HCT116 (cell line): ENCODE measurements around the gene NET1. TPM values are rescaled to one million over a fixed set of nuclear protein-coding genes. Genes with fewer than 3 reads are reported as not detected.

Experiments used
- ATAC-seq: fragments of 200-7000 bp; cut with Tn5 transposase; 2 replicates; pipeline ENCODE4 v1.9.1; 2020; ENCODE audit warnings: mild to moderate bottlenecking, moderate library complexity
- BruUV-seq: library from RNA; stranded (reverse); fragments of 400-500 nt; replicated peaks from 2 replicates; lab custom pipeline; 2021; lab: Mats Ljungman, UMichigan
- CTCF ChIA-PET: fragments of 300-600 bp; sonication (Branson Sonifier 250); formaldehyde crosslinking; loops from one replicate; lab custom pipeline; 2021; ENCODE audit warnings: antibody characterized with exemption; lab: Charles Lee
- POLR2A ChIA-PET: fragments of 300-600, 350-600 bp; sonication (Branson Sonifier 250); formaldehyde crosslinking; loops from one replicate; lab custom pipeline; 2021; ENCODE audit warnings: antibody characterized with exemption; lab: Charles Lee
- RAD21 ChIA-PET, 2 experiments: fragments of 300-600 bp; sonication (Branson Sonifier 250); formaldehyde crosslinking; loops; one replicate each; lab custom pipeline; 2023; ENCODE audit warnings: low total read pairs in 2 of 2; ENCODE audit not compliant: uncharacterized antibody in 2 of 2, unreplicated experiment in 2 of 2, low non-redundant PET in 1 of 2; lab: Charles Lee
- DNase-seq: peaks from one replicate; pipeline ENCODE4 v3.0.0-alpha.2; 2010; ENCODE audit warnings: low read depth, low spot score
- H2AFZ ChIP-seq: fragments of 200-600 bp; shearing (Covaris generic), sonication (generic); 2 replicates; pipeline ENCODE4 v1.6.1; 2017; ENCODE audit warnings: low read depth, mixed run types, mixed read lengths, antibody characterized with exemption, low read length; ENCODE audit not compliant: poor library complexity, severe bottlenecking
- H3K27ac ChIP-seq: 2 replicates; pipeline ENCODE4 v1.5.1; 2012; ENCODE audit warnings: low read depth, low read length
- H3K27me3 ChIP-seq: fragments of 200-600 bp; sonication (generic); 2 replicates; pipeline ENCODE4 v1.6.1; 2016; ENCODE audit warnings: mixed run types, low read length, mixed read lengths; ENCODE audit not compliant: insufficient read depth
- H3K36me3 ChIP-seq, 2 experiments: fragments of 200-500 bp in 1 of 2; fragments of 200-600 bp in 1 of 2; sonication (Bioruptor generic) in 1 of 2; sonication (generic) in 1 of 2; 2 replicates each; pipeline versions ENCODE4 v1.5.1 to v1.6.1; 2014 to 2016; ENCODE audit warnings: low read length in 2 of 2, inconsistent platforms in 1 of 2, mixed read lengths in 1 of 2, mixed run types in 1 of 2; ENCODE audit not compliant: insufficient read depth in 2 of 2, control insufficient read depth in 1 of 2
- H3K4me1 ChIP-seq, 2 experiments: fragments of 200-600 bp in 1 of 2; sonication (generic) in 1 of 2; 2 replicates each; pipeline versions ENCODE4 v1.5.1 to v1.6.1; 2012 to 2017; ENCODE audit warnings: low read length in 2 of 2, inconsistent platforms in 1 of 2, mild to moderate bottlenecking in 1 of 2, mixed read lengths in 1 of 2, mixed run types in 1 of 2, moderate library complexity in 1 of 2; ENCODE audit not compliant: insufficient read depth in 2 of 2, control insufficient read depth in 1 of 2
- H3K4me2 ChIP-seq: fragments of 200-600 bp; sonication (generic); 2 replicates; pipeline ENCODE4 v1.6.1; 2017; ENCODE audit warnings: mixed run types, low read length, mixed read lengths
- H3K4me3 ChIP-seq, 2 experiments: fragments of 200-600 bp in 1 of 2; sonication (generic) in 1 of 2; replicated peaks in 1 of 2; 2 replicates each; pipeline ENCODE4 v1.5.1; 2011 to 2016; ENCODE audit warnings: low read length in 2 of 2, control low read depth in 1 of 2, low read depth in 1 of 2, mild to moderate bottlenecking in 1 of 2, mixed read lengths in 1 of 2, mixed run types in 1 of 2
- H3K79me2 ChIP-seq: fragments of 200-600 bp; sonication (generic); 2 replicates; pipeline ENCODE4 v1.6.1; 2017; ENCODE audit warnings: mild to moderate bottlenecking, mixed run types, low read length, moderate library complexity, mixed read lengths; ENCODE audit not compliant: insufficient read depth
- H3K9ac ChIP-seq: fragments of 200-600 bp; sonication (generic); 2 replicates; pipeline ENCODE4 v1.6.1; 2016; ENCODE audit warnings: low read length, mixed read lengths
- H3K9me2 ChIP-seq: fragments of 200-600 bp; sonication (generic), shearing (Covaris generic); 2 replicates; pipeline ENCODE4 v1.6.1; 2017; ENCODE audit warnings: mixed run types, mild to moderate bottlenecking, moderate library complexity; ENCODE audit not compliant: insufficient read depth
- H3K9me3 ChIP-seq, 2 experiments: fragments of 200-500 bp in 1 of 2; fragments of 200-600 bp in 1 of 2; sonication (Bioruptor generic) in 1 of 2; sonication (generic) in 1 of 2; 2 replicates each; pipeline ENCODE4 v1.6.1; 2014 to 2017; ENCODE audit warnings: low read length in 2 of 2, mixed read lengths in 2 of 2, inconsistent platforms in 1 of 2, low read depth in 1 of 2, mild to moderate bottlenecking in 1 of 2, mixed run types in 1 of 2, moderate library complexity in 1 of 2; ENCODE audit not compliant: control insufficient read depth in 1 of 2, insufficient read depth in 1 of 2
- H4K20me1 ChIP-seq: fragments of 200-600 bp; sonication (generic), shearing (Covaris generic); 2 replicates; pipeline ENCODE4 v1.6.1; 2017; ENCODE audit warnings: mixed run types, mild to moderate bottlenecking, moderate library complexity; ENCODE audit not compliant: insufficient read depth
- CBX3 ChIP-seq: IDR thresholded peaks from 2 replicates; pipeline ENCODE4 v1.6.1; 2012; ENCODE audit warnings: low read depth
- CEBPB ChIP-seq: IDR thresholded peaks from 2 replicates; pipeline ENCODE4 v1.6.1; 2012; ENCODE audit warnings: low read depth
- EGR1 ChIP-seq: IDR thresholded peaks from 2 replicates; pipeline ENCODE4 v1.6.1; 2012; ENCODE audit warnings: low read depth
- ELF1 ChIP-seq: IDR thresholded peaks from 2 replicates; pipeline ENCODE4 v1.6.1; 2012; ENCODE audit warnings: low read depth, borderline replicate concordance
- FOSL1 ChIP-seq: IDR thresholded peaks from 2 replicates; pipeline ENCODE4 v1.6.1; 2012; ENCODE audit warnings: low read depth
- SIN3A ChIP-seq: IDR thresholded peaks from 2 replicates; pipeline ENCODE4 v1.6.1; 2012; ENCODE audit warnings: low read depth
- SRF ChIP-seq: IDR thresholded peaks from 2 replicates; pipeline ENCODE4 v1.6.1; 2012; ENCODE audit warnings: low read depth
- TCF7L2 ChIP-seq: IDR thresholded peaks from 2 replicates; pipeline ENCODE4 v1.7.0; 2011; ENCODE audit warnings: borderline replicate concordance, inconsistent platforms; ENCODE audit not compliant: insufficient read depth, insufficient read length; ENCODE audit errors: extremely low read depth
- ZFX ChIP-seq: fragments of 450-650 bp; IDR thresholded peaks from 2 replicates; pipeline ENCODE4 v1.6.1; 2017
- ZNF274 ChIP-seq: fragments of 200-500 bp; sonication (Bioruptor generic); IDR thresholded peaks from 2 replicates; pipeline ENCODE4 v1.6.1; 2014; ENCODE audit warnings: mild to moderate bottlenecking, low read depth, low read length, inconsistent platforms
- intact Hi-C: fragments of 100-400 bp; cut with micrococcal nuclease; formaldehyde crosslinking; loops from 2 replicates; pipeline ENCODE4 v1.10.0; 2022
- total RNA-seq: library from RNA; stranded (reverse); gene quantifications from one replicate; pipeline ENCODE4 v1.2.1, GENCODE V29; 2021; ENCODE audit not compliant: unreplicated experiment
- TF ChIP-seq, protein P1 (sequence below): IDR thresholded peaks from 2 replicates; pipeline ENCODE4 v1.6.1; 2012
- TF ChIP-seq, protein P2 (sequence below): IDR thresholded peaks from 2 replicates; pipeline ENCODE4 v1.6.1; 2011; ENCODE audit warnings: mild to moderate bottlenecking, low read length, moderate library complexity; ENCODE audit not compliant: insufficient replicate concordance; ENCODE audit errors: extremely low read depth
- TF ChIP-seq, protein P3 (sequence below): IDR thresholded peaks from 2 replicates; pipeline ENCODE4 v1.6.1; 2012; ENCODE audit warnings: low read depth
- TF ChIP-seq, protein P4 (sequence below): IDR thresholded peaks from 2 replicates; pipeline ENCODE4 v1.6.1; 2012

Gene NET1
- total RNA-seq, 1 experiment from 2014 or later = 51.2 TPM

DNA sequence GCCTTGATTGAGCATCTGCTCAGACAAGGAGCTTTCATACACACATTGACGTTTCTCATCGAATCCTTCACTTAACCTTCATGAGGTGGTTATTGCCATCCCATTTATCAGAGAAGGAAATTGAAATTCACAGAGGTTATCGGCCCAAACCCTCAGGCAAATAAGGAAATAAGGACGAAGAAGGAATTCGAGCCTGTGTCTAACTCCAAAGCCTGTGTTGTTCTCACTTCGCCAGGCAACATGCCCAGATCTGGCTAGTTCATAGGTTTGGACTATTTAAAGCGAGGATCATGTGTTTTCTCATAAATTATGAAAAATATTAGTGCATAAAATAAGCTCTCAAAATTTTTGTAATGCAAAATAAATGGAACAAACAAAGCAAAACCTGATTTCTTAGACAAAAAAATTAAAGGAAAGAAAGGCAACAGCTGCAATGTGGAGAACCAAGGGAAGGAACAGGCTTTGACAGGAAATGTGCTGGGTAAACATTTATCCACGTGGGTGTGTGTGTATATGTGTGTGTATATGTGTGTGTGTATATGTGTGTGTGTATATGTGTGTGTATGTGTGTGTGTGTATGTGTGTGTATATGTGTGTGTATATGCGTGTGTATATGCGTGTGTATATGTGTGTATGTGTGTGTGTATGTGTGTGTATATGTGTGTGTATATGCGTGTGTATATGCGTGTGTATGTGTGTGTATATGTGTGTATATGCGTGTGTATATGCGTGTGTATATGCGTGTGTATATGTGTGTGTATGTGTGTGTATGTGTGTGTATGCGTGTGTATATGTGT is 42.8 kb upstream of the NET1 start:
- ATAC-seq (no peak), DNase-seq (no peak)
- Histone ChIP-seq H3K79me2 (no peaks in the 10 kb centered on the region), H3K4me2 (no peak overlapping the region), H3K9me3 (peaks cover 0 to 8% of the 10 kb centered on the region in 2 experiments; a peak in 1 of 4 replicates), H3K27ac (no peak overlapping the region), H3K27me3 (peaks cover 30% of the 10 kb centered on the region), H2AFZ (no peak overlapping the region), H3K4me3 (no peak overlapping the region), H3K4me1 (no peaks in the 10 kb centered on the region), H3K36me3 (no peaks in the 10 kb centered on the region), H3K9ac (no peak overlapping the region), H3K9me2 (no peaks in the 10 kb centered on the region), H4K20me1 (no peaks in the 10 kb centered on the region)
- TF ChIP-seq EGR1 = no peak
- no peak for TF ChIP-seq SIN3A
- no peak for TF ChIP-seq SRF
- no peak for TF ChIP-seq FOSL1
- TF ChIP-seq TCF7L2 = no peak
- TF ChIP-seq, protein P1, sequence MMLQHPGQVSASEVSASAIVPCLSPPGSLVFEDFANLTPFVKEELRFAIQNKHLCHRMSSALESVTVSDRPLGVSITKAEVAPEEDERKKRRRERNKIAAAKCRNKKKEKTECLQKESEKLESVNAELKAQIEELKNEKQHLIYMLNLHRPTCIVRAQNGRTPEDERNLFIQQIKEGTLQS = no peak
- TF ChIP-seq ZNF274 = no peak
- no peak for TF ChIP-seq CBX3
- TF ChIP-seq ZFX = no peak
- TF ChIP-seq, protein P2, sequence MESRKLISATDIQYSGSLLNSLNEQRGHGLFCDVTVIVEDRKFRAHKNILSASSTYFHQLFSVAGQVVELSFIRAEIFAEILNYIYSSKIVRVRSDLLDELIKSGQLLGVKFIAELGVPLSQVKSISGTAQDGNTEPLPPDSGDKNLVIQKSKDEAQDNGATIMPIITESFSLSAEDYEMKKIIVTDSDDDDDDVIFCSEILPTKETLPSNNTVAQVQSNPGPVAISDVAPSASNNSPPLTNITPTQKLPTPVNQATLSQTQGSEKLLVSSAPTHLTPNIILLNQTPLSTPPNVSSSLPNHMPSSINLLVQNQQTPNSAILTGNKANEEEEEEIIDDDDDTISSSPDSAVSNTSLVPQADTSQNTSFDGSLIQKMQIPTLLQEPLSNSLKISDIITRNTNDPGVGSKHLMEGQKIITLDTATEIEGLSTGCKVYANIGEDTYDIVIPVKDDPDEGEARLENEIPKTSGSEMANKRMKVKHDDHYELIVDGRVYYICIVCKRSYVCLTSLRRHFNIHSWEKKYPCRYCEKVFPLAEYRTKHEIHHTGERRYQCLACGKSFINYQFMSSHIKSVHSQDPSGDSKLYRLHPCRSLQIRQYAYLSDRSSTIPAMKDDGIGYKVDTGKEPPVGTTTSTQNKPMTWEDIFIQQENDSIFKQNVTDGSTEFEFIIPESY = no peak
- no peak for TF ChIP-seq ELF1
- TF ChIP-seq, protein P3, sequence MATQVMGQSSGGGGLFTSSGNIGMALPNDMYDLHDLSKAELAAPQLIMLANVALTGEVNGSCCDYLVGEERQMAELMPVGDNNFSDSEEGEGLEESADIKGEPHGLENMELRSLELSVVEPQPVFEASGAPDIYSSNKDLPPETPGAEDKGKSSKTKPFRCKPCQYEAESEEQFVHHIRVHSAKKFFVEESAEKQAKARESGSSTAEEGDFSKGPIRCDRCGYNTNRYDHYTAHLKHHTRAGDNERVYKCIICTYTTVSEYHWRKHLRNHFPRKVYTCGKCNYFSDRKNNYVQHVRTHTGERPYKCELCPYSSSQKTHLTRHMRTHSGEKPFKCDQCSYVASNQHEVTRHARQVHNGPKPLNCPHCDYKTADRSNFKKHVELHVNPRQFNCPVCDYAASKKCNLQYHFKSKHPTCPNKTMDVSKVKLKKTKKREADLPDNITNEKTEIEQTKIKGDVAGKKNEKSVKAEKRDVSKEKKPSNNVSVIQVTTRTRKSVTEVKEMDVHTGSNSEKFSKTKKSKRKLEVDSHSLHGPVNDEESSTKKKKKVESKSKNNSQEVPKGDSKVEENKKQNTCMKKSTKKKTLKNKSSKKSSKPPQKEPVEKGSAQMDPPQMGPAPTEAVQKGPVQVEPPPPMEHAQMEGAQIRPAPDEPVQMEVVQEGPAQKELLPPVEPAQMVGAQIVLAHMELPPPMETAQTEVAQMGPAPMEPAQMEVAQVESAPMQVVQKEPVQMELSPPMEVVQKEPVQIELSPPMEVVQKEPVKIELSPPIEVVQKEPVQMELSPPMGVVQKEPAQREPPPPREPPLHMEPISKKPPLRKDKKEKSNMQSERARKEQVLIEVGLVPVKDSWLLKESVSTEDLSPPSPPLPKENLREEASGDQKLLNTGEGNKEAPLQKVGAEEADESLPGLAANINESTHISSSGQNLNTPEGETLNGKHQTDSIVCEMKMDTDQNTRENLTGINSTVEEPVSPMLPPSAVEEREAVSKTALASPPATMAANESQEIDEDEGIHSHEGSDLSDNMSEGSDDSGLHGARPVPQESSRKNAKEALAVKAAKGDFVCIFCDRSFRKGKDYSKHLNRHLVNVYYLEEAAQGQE = no peak
- TF ChIP-seq, protein P4, sequence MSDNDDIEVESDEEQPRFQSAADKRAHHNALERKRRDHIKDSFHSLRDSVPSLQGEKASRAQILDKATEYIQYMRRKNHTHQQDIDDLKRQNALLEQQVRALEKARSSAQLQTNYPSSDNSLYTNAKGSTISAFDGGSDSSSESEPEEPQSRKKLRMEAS = no peak
- TF ChIP-seq CEBPB = no peak
- CTCF ChIA-PET = no interaction called here
- POLR2A ChIA-PET = no interaction called here
- no TSS peak for BruUV-seq
- RAD21 ChIA-PET = no interaction called here
- intact Hi-C loops = no loop called here
